ENCODE data around the gene PMF1. TPM values are rescaled to one million over a fixed set of nuclear protein-coding genes. Genes with fewer than 3 reads are reported as not detected.
A peak's percentile ranks its signal among the peaks of the same experiment; 100 is the strongest.
"Not testable (repeated sequence)": the region's sequence is repeated elsewhere in the genome, so short reads cannot be mapped to it uniquely, and the experiment has no call there.

The PMF1 gene
- total RNA-seq, 1 donor from 2014 or later, result 57.0 TPM

DNA sequence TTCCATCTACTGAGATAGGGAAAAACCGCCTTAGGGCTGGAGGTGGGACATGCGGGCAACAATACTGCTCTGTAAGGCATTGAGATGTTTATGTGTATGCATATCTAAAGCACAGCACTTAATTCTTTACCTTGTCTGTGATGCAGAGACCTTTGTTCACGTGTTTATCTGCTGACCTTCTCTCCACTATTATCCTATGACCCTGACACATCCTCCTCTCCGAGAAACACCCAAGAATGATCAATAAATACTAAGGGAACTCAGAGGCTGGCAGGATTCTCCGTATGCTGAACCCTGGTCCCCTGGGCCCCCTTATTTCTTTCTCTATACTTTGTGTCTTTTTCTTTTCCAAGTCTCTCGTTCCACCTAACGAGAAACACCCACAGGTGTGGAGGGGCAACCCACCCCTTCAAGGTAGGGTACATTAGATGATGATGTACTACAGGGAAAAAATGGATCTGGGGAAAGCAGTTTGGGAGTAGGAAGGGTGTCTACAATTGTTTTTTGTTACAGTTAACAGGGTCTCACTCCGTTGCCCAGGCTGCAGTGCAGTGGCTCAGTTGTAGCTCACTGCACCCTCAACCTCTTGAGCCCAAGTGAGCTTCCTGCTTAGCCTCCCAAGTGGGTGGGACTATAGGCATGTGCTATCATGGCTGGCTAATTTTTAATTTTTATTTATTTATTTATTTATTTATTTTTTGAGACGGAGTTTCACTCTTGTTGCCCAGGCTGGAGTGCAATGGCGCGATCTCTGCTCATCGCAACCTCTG, 30.6 kb upstream of the PMF1 start:
- not testable (repeated sequence) for H3K27ac Mint-ChIP-seq (ENCODE audit: unreplicated experiment); H3K4me3 Mint-ChIP-seq (ENCODE audit: unreplicated experiment); H3K4me1 Mint-ChIP-seq (ENCODE audit: unreplicated experiment); DNase-seq (ENCODE audit: extremely low spot score, unreplicated experiment); H3K36me3 Mint-ChIP-seq (ENCODE audit: unreplicated experiment); H3K9me3 Mint-ChIP-seq (ENCODE audit: unreplicated experiment)
- H3K27me3 Mint-ChIP-seq (ENCODE audit: unreplicated experiment), result peaks cover 20% of the 10 kb centered on the region

DNA sequence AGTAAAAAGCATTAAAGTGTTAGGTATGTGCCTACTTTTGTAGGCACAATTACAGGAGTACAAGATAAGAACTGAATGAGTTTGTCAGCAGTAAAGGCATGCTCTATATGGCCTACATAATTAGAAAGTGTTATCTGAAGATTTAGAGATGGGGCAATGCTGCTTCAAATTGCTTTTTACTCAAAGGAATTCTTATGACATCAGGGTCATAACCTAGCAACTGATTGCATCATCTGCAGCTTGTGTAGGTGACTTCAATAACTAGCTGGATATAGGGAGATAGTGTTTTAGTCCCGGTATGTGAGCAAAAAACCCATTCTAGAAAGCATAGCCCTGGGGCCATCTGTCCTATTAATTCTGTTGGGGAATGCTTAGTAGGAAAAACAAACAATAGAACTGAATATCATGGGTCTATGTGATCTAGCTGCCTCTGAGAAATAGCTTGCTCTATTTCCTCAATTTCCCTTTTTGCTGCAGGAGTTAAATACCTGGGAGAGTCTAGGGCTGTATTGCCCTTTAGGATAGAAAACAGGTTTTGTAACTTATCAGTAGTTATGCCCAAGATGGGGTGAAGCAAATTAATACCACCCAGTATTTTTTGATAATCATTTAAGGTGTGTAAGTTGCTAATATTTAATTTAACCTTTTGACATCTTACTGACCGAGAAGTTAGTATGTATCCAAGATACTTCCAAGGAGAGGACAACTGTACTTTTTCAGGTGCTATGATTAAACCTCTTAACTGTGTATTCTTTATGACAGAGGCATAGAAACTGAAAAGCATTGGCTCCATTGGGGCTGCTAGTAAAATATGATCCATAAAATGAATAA, 26.2 kb upstream of the PMF1 start:
- H3K27me3 Mint-ChIP-seq (ENCODE audit: unreplicated experiment), result peaks cover 11% of the 10 kb centered on the region
- H3K4me3 Mint-ChIP-seq (ENCODE audit: unreplicated experiment); H3K9me3 Mint-ChIP-seq (ENCODE audit: unreplicated experiment); H3K36me3 Mint-ChIP-seq (ENCODE audit: unreplicated experiment); H3K4me1 Mint-ChIP-seq (ENCODE audit: unreplicated experiment); H3K27ac Mint-ChIP-seq (ENCODE audit: unreplicated experiment); DNase-seq (ENCODE audit: extremely low spot score, unreplicated experiment): not testable (repeated sequence)

DNA sequence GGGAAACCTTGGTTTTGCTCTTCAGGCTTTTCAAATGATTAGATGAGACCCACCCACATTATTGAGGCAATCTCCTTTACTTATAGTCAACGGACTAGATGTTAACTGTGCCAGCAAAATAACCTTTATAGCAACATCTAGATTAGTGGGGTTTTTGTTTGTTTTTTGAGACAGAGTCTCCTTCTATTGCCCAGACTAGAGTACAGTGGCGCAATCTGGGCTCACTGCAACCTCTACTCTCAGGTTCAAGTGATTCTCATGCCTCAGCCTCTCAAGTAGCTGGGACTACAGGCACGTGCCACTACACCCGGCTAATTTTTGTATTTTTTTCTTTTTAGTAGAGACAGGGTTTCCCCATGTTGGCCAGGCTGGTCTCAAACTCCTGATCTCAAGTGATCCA, 22.5 kb upstream of the PMF1 start:
- not testable (repeated sequence) for DNase-seq (ENCODE audit: extremely low spot score, unreplicated experiment); H3K27ac Mint-ChIP-seq (ENCODE audit: unreplicated experiment); H3K36me3 Mint-ChIP-seq (ENCODE audit: unreplicated experiment); H3K27me3 Mint-ChIP-seq (ENCODE audit: unreplicated experiment); H3K9me3 Mint-ChIP-seq (ENCODE audit: unreplicated experiment); H3K4me3 Mint-ChIP-seq (ENCODE audit: unreplicated experiment)
- peaks cover 19% of the 10 kb centered on the region for H3K4me1 Mint-ChIP-seq (ENCODE audit: unreplicated experiment)

DNA sequence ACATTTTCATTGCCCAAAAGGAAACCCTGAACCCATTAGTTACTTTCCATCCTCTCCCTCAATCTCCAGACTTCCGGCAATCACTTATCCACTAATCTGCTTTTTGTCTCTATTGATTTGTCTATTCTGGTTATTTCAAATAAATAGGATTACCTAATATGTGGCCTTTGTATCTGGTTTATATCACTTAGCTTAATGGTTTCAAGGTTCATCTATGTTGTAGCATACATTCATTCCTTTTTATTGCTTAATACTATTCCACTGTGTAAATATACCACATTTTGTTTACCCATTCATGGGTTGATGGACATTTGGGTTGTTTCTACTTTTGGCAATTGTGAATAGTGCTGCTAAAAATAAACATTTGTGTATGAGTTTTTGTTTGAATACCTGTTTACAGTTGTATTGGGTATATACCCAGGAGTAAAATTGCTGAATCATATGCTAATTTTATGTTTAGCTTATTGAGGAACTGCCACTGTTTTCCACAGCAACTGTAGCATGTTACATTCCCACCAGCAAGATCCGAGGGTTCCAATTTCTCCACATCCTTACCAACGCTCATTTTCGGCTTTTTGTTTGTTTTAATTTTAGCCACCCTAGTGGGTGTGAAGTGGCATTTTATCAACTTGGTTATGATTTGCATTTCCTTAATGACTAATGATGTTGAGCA, 21.4 kb upstream of the PMF1 start:
- TF ChIP-seq, protein P1, sequence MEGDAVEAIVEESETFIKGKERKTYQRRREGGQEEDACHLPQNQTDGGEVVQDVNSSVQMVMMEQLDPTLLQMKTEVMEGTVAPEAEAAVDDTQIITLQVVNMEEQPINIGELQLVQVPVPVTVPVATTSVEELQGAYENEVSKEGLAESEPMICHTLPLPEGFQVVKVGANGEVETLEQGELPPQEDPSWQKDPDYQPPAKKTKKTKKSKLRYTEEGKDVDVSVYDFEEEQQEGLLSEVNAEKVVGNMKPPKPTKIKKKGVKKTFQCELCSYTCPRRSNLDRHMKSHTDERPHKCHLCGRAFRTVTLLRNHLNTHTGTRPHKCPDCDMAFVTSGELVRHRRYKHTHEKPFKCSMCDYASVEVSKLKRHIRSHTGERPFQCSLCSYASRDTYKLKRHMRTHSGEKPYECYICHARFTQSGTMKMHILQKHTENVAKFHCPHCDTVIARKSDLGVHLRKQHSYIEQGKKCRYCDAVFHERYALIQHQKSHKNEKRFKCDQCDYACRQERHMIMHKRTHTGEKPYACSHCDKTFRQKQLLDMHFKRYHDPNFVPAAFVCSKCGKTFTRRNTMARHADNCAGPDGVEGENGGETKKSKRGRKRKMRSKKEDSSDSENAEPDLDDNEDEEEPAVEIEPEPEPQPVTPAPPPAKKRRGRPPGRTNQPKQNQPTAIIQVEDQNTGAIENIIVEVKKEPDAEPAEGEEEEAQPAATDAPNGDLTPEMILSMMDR (IDR thresholded peaks at IDR 0.05), result no peak
- peaks cover 7% of the 10 kb centered on the region for H3K9me3 Mint-ChIP-seq (ENCODE audit: unreplicated experiment)
- H3K27ac Mint-ChIP-seq (ENCODE audit: unreplicated experiment), result no peak overlapping the region
- no peak overlapping the region for H3K4me3 Mint-ChIP-seq (ENCODE audit: unreplicated experiment)
- DNase-seq (ENCODE audit: extremely low spot score, unreplicated experiment), result no peak
- peaks cover 2% of the 10 kb centered on the region for H3K27me3 Mint-ChIP-seq (ENCODE audit: unreplicated experiment)
- peaks cover 26% of the 10 kb centered on the region for H3K4me1 Mint-ChIP-seq (ENCODE audit: unreplicated experiment)
- H3K36me3 Mint-ChIP-seq (ENCODE audit: unreplicated experiment), result peaks cover 6% of the 10 kb centered on the region

DNA sequence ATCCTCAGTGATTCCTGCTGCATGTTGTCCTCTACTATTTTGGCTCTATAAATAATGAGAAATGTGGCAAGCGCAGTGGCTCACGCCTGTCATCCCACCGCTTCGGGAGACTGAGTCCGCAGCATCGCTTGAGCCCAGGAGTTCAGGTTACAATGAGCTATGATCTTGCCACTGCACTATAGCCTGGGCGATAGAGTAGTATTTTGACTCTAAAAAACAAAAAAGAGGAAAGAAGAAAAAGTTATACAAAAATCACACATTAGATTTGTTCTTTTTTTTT, 19.7 kb upstream of the PMF1 start:
- TF ChIP-seq, protein P1 (IDR thresholded peaks at IDR 0.05), result no peak
- peaks cover 2% of the 10 kb centered on the region for H3K27me3 Mint-ChIP-seq (ENCODE audit: unreplicated experiment)
- H3K9me3 Mint-ChIP-seq (ENCODE audit: unreplicated experiment), result no peaks in the 10 kb centered on the region
- peaks cover 26% of the 10 kb centered on the region for H3K4me1 Mint-ChIP-seq (ENCODE audit: unreplicated experiment)
- DNase-seq (ENCODE audit: extremely low spot score, unreplicated experiment), result no peak
- peak overlapping the region; percentile 80 for H3K27ac Mint-ChIP-seq (ENCODE audit: unreplicated experiment)
- H3K4me3 Mint-ChIP-seq (ENCODE audit: unreplicated experiment), result peak overlapping the region; percentile 92
- peaks cover 9% of the 10 kb centered on the region for H3K36me3 Mint-ChIP-seq (ENCODE audit: unreplicated experiment)

DNA sequence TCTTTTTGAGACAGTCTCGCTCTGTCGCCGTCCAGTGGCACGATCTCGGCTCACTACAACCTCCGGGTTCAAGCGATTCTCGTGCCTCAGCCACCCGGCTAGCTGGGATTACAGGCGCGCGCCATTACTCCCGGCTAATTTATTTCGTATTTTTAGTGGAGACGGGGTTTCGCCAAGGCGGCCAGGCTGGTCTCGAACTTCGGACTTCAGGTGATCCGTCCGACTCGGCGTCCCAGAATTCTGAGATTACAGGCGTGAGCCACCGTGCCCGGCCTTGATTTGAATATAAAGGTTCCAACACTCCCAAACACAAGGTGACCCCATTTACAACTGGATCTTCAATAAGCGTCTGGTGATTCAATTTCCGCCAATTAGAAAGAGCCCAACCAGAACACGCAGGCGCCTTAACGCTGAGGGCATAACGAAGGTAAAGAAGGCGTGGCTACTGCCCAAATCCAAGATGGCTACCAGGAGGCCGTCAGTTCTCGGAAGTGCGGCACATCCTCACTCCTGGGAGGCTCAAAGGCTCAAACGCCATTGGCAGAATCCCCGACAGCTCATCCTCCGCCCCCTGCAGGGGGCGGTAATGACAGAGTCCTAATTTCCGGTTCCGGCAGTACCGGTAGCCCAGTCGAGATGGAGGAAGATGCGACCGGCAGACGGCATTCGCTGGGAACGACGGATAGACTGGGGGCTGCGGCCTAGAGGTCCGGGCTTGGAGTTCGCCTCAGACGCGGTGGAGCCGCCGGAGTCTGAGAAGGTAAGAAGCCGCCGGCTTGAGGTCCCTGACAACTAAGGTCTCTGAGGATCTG, 19.1 kb upstream of the PMF1 start, which contains the start of gene SLC25A44:
Gene SLC25A44 (plus strand): TSS at position 617 of the 812 bp plus-strand sequence. CDS start 5,744 bp downstream, outside the sequence.
- H3K36me3 Mint-ChIP-seq (ENCODE audit: unreplicated experiment), result peaks cover 9% of the 10 kb centered on the region
- H3K27me3 Mint-ChIP-seq (ENCODE audit: unreplicated experiment), result peaks cover 2% of the 10 kb centered on the region
- no peaks in the 10 kb centered on the region for H3K9me3 Mint-ChIP-seq (ENCODE audit: unreplicated experiment)
- peak within 1 kb of the TSS; percentile 92 for H3K4me3 Mint-ChIP-seq (ENCODE audit: unreplicated experiment)
- DNase-seq (ENCODE audit: extremely low spot score, unreplicated experiment), result peak; percentile 99
- peak within 1 kb of the TSS; percentile 80 for H3K27ac Mint-ChIP-seq (ENCODE audit: unreplicated experiment)
- TF ChIP-seq, protein P1 (IDR thresholded peaks at IDR 0.05), result peak; percentile 67
- peaks cover 26% of the 10 kb centered on the region for H3K4me1 Mint-ChIP-seq (ENCODE audit: unreplicated experiment)

Measured in osteocyte (in vitro differentiated cells).